ENCODE data around the gene VPS13D.
"Not testable (repeated sequence)": the region's sequence is repeated elsewhere in the genome, so short reads cannot be mapped to it uniquely, and the experiment has no call there.

Gene VPS13D

GRCh38 chr1:12536023-12536639 is 306.3 kb downstream of the VPS13D start:
- no peak for DNase-seq (ENCODE audit: low spot score)
- in situ Hi-C loops (cut with MboI; ENCODE audit: low sequenced_read_pairs, unreplicated experiment), result no loop called here
- no peak for TF ChIP-seq CTCF (IDR thresholded peaks at IDR 0.05; ENCODE audit: borderline replicate concordance, control extremely low read depth, extremely low read depth, insufficient read depth, missing control alignments)

GRCh38 chr1:12537294-12537693 is 307.5 kb downstream of the VPS13D start:
- in situ Hi-C loops (cut with MboI; ENCODE audit: low sequenced_read_pairs, unreplicated experiment), result no loop called here
- no peak for DNase-seq (ENCODE audit: low spot score)
- no peak for TF ChIP-seq CTCF (IDR thresholded peaks at IDR 0.05; ENCODE audit: borderline replicate concordance, control extremely low read depth, extremely low read depth, insufficient read depth, missing control alignments)

- in situ Hi-C loops (cut with MboI; ENCODE audit: low sequenced_read_pairs, unreplicated experiment), result no loop called here
- no peak for TF ChIP-seq CTCF (IDR thresholded peaks at IDR 0.05; ENCODE audit: borderline replicate concordance, control extremely low read depth, extremely low read depth, insufficient read depth, missing control alignments)
- no peak for DNase-seq (ENCODE audit: low spot score)
Measured at GRCh38 chr1:12537906-12538461, 308.2 kb downstream of the VPS13D start.

DNA sequence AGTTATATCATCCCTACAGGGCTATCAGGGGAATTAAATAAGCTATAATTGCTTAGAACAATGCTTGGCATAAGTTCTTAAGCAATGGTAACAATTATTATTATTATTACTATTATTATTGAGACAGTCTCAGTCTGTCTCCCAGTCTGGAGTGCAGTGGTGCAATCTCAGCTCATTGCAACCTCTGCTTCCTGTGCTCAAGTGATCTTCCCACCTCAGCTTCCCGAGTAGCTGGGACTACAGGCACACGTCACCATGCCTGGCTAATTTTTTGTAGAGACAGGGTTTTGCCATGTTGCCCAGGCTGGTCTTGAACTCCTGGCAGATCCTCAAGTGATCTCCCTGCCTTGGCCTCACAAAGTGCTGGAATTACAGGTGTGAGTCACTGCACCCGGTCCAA is 308.7 kb downstream of the VPS13D start:
- in situ Hi-C loops (cut with MboI; ENCODE audit: low sequenced_read_pairs, unreplicated experiment); DNase-seq (ENCODE audit: low spot score): not testable (repeated sequence)

DNA sequence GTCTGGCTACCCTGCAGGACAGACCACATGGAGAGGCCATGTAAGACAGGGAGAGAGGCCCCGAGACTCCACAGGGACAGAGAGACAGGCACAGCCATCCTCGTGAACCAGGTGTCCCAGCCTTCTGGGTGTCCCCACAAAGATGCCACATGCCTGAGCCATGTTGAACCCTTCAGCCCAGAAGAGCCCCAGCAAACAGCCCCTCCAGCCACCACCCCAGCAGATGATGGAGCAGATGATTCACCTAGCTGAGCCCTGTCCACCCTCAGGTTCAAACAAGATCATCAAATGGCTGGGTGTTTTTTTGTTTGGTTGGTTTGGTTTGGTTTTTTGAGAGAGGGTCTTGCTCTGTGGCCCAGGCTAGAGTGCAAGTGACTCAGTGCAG is 309.5 kb downstream of the VPS13D start:
- no peak for TF ChIP-seq CTCF (IDR thresholded peaks at IDR 0.05; ENCODE audit: borderline replicate concordance, control extremely low read depth, extremely low read depth, insufficient read depth, missing control alignments)
- in situ Hi-C loops (cut with MboI; ENCODE audit: low sequenced_read_pairs, unreplicated experiment), result no loop called here

GRCh38 chr1:12539705-12540579 is 310.1 kb downstream of the VPS13D start:
- no peak for TF ChIP-seq CTCF (IDR thresholded peaks at IDR 0.05; ENCODE audit: borderline replicate concordance, control extremely low read depth, extremely low read depth, insufficient read depth, missing control alignments)
- in situ Hi-C loops (cut with MboI; ENCODE audit: low sequenced_read_pairs, unreplicated experiment), result no loop called here
- DNase-seq (ENCODE audit: low spot score), result no peak

More for the DNA sequence above, 309.5 kb downstream of the VPS13D start:
- DNase-seq (ENCODE audit: low spot score), result no peak

Data from GM13976 (cell line).